Measurements from ENCODE around the gene IGDCC3. TPM values are rescaled to one million over a fixed set of nuclear protein-coding genes. Genes with fewer than 3 reads are reported as not detected.

Gene IGDCC3
- total RNA-seq: not detected in 2 replicates

GRCh38 chr15:65377976-65378366, at the start of gene IGDCC3:
Gene IGDCC3 (minus strand): TSS chr15:65378002. CDS start chr15:65377788, 214 bp downstream.

GRCh38 chr15:65304381-65305149, 73.2 kb downstream of the IGDCC3 start, which contains the start of gene RNU5B-1:
Gene RNU5B-1 (plus strand): TSS chr15:65304677.

GRCh38 chr15:65286704-65287519, 90.9 kb downstream of the IGDCC3 start, which contains the start of gene PARP16:
Gene PARP16 (minus strand): TSS chr15:65286883. CDS start chr15:65286426, 457 bp downstream.

Other genes with a start within 250 kb of the IGDCC3 start
- 13.0 and 18.2 TPM in 2 replicates for gene PDCD7, start 244.2 kb downstream of the IGDCC3 start, total RNA-seq
- gene CLPX, start 192.7 kb downstream of the IGDCC3 start, total RNA-seq: 40.9 and 57.4 TPM in 2 replicates
- gene CILP, start 166.5 kb downstream of the IGDCC3 start, total RNA-seq: not detected in 2 replicates
- 0.97 and 1.1 TPM in 2 replicates for gene PARP16, start 91.1 kb downstream of the IGDCC3 start, total RNA-seq
- gene RNU5A-1, start 82.0 kb downstream of the IGDCC3 start, total RNA-seq: not detected in 2 replicates
- gene RNU5B-1, start 73.3 kb downstream of the IGDCC3 start, total RNA-seq: not detected in 2 replicates
- under 0.01 TPM in 2 replicates for gene IGDCC4, start 44.9 kb upstream of the IGDCC3 start, total RNA-seq
- 43.5 and 50.0 TPM in 2 replicates for gene DPP8, start 139.7 kb upstream of the IGDCC3 start, total RNA-seq
- 112 and 142 TPM in 2 replicates for gene HACD3, start 152.5 kb upstream of the IGDCC3 start, total RNA-seq
- gene INTS14, start 233.1 kb upstream of the IGDCC3 start, total RNA-seq: 36.7 and 43.2 TPM in 2 replicates
- 1.7 and 3.2 TPM in 2 replicates for gene SLC24A1, start 243.9 kb upstream of the IGDCC3 start, total RNA-seq